Thyroid gland (tissue), 4 donors: Measurements from ENCODE around the gene TMEM50B.
"Not testable (repeated sequence)": the region's sequence is repeated elsewhere in the genome, so short reads cannot be mapped to it uniquely, and the experiment has no call there.

Experiments used
- CTCF ChIP-seq, 6 experiments: fragments of 200-600 bp in 3 of 6; fragments of 450-650 bp in 3 of 6; sonication (generic) in 3 of 6; IDR thresholded peaks; one replicate each; pipeline ENCODE4 v1.5.1; 2016 to 2019; ENCODE audit warnings: antibody characterized with exemption in 6 of 6, mild to moderate bottlenecking in 2 of 6, inconsistent platforms in 1 of 6, moderate library complexity in 1 of 6
- POLR2A ChIP-seq, 2 donors: fragments of 450-650 bp; IDR thresholded peaks; one replicate each; pipeline ENCODE4 v1.6.1; 2017; ENCODE audit warnings: antibody characterized with exemption in 2 of 2, mild to moderate bottlenecking in 2 of 2, moderate library complexity in 1 of 2

GRCh38 chr21:33446620-33447019 is 33.2 kb downstream of the TMEM50B start:
- not testable (repeated sequence) for TF ChIP-seq CTCF, POLR2A (IDR thresholded peaks at IDR 0.05)
